Hematopoietic multipotent progenitor cell treated with erythropoietin and hydrocortisone succinate and interleukin-3 and kit ligand, for 6 days (in vitro differentiated cells): Measurements from ENCODE around the gene PDE10A.

ENCODE experiments used
- DNase-seq: peaks from one replicate; pipeline ENCODE4 v3.0.0-alpha.2; 2015

PDE10A gene

DNA sequence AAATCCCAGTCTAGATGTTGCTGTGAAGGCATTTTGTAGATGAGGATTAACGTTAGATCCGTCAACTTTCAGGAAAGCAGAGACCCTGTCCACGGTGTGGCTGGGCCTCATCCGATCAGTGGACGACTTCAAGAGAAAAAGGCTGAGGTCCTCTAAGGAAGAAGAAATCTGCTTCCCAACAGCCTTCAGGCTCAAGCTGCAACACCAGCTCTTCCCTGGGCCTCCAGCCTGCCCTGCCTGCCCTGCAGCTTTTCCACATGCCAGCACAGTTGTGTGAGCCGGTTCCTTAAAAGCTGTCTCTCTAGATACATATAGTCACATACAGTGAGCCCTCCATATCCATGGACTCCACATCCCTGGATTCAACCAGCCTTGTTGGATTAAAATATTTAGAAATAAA lies 14.1 kb upstream of the PDE10A start:
- DNase-seq, result no peak

DNA sequence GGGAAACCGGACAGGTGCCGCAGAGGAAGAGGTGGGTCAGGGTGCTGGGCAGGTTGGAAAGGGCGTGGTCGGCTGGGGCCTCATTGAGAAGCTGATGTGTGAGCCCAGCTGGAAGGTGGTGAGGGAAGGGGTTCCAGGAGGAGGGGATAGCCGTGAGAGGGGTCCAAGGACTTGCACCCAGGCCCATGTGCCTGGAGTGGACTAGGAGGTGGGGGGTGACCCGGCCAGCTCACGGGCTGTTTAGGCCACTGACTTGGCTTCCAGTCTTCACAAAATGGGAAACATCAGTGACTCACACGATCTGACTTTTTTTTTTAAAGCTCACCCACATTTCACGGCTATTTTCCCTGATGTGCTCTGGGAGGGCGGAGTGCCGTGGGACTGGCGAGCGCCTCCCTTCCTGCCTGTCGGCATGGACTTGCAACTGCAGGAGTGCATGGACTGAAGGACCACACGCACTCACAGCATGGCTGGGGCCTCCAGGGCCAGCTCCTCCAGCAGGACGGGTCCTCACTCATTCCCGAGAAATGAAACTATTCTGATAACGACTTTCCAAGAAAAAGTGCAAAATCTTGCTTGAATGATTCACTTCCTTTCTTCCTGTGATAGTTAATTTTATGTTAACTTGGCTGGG lies 13.5 kb upstream of the PDE10A start:
- no peak for DNase-seq

DNA sequence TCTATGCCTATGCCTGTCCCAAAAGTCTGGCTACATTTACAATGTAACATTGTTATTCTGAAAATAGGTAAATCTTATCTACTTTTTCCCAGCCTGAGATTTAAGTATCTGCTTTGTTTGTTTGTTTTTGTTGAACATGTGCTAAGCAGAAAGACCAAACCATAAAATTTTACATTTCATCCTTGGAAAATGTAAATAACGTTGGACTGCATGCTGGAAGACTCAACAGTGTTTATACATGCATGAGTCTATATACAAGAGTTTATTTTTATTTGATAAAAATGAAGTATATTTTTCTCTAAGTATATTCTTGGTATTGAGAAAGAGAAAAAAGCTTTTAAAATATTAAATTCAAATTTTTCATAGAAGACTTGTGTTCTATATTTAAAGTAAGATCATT lies 12.1 kb upstream of the PDE10A start:
- no peak for DNase-seq

DNA sequence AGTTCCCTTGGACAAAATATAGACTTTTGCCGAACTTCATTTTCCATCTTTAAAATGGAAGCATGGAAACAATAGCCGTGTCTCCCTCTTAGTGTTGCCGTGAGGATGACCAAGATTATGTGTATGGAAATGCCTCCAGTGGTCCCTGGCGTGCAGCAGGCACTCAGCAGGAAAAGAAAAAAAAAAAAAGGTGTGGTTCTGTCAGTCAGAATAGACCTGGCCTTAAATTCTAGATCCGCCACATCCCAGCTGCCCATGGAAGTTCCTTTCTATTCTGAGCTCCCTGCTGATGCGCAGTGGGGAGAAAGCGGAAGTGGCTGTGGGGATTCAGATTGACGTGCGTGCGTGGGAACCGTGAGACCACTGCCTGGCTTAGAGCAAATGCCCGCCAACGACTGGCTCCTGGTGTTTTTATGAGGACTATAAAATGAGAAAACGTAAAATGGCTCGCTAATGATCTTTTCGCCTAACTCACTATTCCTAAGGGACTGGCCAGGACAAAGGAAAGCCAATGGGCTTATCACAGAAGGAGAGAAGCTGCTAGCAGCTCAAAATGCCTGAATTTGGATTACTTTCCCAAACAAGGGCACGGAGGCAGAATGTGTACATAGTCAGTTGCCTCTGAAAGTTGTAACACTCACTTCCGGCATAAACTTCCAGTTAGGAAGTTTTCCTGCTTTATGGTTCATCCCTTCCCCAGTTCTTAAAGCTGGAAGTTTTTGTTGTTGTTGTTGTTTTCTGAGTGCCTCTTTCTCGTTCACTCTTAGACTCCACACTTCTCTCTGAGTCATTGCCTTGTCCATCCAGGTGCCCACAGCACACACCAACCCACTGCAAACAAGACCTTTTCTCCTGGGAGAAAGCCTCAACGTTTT lies 11.4 kb upstream of the PDE10A start:
- DNase-seq, result no peak

DNA sequence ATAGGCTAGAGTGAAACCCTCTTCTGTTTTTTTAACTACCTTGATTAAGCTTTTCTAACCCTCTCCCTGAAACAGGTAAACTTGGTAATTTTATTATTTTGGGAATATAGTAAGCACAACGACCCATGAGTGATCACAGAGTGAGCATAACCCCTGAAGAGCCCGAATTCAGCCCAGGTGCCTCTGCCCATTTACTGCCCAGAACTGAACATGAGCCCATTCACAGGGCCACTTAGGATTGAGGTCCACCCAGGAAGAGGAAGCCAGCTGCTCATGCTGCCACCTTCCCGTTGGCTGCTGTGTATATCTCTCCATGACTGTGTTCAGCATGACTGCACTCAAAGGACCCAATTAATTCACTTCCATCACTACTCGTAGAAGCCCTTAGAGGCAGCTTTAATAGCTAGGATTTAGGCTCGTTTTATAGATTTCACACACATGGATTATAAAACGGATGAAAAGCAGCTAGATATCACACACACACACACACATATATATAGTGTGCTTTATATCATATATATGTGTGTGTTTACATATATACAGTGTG lies 8.3 kb upstream of the PDE10A start:
- no peak for DNase-seq

DNA sequence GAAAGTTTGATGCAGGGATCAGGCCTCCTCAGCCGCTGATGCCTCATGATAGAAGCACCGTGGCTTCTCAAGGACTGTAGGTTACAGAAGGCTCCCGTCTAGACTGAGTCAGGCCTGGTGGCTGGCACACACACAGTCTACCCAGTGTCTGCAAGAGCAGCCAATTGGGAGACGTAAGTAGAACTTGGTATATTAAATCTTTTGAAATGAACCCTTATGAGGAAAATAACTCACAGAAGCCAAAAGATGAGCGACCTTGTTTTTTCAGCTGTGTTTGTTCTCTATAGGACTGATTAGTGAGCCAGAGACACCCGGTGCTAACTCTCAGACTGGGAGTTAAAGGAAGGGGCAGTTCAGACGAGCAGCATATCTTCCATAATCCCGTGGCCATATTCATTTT lies 5.9 kb upstream of the PDE10A start:
- DNase-seq, result no peak

DNA sequence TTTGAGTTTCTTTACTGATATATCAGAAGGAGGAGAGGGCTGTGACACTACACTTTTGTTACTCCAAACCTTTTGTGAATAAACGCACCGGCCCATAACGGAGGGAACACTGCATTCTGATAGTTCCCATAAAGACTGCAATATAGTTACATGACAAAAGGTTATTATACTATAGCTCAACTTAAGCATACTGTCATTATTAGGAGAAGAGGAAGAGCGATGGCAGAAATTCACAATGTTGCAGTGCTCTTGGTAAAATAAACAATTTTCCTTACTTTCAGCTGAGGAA lies 2.3 kb upstream of the PDE10A start:
- DNase-seq, result no peak

DNA sequence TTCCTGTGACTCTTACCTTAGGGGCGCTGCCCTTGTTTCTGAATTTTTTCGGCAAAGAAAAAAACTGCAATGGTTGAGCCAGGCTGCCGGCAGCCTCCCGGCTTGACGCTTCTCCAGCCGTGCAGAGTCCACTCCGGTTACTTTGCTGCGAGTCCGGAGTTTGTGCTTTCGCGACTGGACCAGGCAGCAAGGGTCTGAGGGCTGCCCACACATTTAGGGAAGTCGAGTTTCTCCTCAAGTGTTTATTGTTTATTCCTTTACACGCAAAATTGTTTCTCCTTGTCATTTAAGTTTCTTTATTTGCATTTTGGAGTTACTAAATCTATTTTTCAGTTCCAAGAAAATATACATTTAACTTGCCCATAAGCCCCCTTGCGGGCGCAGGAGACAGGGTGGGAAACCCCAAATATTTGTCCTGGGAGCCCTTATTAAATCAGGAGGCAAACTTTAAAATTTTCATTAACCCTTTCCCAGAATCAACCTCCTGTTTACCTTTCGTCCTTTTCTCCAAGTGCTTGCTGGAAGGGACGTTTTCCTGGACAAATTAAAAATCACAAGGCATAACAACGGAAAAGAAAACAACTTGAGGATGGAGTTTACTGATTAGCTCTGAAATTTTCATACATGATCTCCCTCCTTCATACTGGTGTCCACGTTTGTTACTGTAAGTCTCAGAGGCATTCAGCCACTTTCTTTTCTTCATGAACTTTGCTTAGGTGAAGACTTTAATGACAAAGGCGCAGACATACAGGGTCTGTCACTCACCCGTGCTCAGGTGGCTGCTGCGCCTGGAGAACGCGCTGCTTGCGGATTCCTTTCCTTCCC lies 1.7 kb upstream of the PDE10A start:
- no peak for DNase-seq

DNA sequence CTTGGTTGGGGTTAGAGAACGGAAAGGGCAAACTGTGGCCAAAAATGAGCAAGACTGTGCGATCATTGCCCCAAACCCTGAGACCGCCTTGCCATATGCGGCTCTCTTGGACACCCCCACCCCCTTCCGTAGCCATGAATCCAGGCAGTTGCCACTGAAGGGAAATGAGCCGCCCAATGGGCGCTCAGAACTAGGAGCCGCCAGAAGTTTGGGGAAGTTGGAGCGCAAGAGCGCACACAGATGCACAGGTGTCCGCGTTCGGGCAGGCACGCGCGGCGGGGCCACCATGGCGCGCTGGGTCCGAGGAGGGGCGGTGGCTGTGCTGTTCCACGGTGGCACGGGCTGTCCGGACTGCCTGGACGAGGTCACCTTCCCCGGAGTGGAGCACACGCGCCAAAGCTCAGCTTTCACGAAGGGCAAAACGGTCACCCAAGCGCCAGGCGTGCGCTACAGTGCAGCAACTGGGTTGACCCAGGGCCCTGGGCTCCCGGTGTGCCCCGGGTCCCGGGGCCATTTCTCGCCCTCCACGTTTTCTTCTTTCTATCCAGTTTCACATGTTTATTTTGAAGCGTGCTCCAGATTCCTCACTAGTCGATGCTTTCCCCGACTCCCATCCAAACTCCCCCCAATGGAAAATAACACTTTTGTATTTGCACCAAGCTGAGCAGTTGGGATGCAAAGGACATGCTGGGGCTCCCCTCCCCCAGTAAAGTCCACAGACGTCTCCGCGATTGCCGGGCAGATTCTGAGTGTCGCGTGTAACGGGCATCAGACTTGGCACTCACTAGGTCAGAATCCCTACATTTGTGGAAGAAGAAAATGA lies 906 bp upstream of the PDE10A start:
- DNase-seq, result peak; percentile 6

DNA sequence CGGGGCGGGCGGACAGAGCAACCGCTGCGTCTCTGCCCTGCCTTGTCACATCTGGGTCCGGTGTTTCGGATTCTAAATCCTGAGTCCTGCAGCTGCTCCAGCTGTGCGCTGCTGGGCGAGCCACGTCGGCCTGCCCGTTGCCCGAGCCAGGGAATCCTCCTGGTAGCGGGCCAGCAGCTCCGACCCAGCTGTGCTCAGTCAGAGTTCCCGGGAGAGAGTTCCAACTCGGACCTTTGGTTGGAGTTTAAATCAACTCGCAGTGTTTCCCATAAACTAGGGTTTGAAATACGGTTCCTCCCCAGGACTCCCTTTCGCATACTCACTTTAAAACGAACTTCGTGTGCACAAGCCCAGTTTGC lies 315 bp upstream of the PDE10A start:
- no peak for DNase-seq

DNA sequence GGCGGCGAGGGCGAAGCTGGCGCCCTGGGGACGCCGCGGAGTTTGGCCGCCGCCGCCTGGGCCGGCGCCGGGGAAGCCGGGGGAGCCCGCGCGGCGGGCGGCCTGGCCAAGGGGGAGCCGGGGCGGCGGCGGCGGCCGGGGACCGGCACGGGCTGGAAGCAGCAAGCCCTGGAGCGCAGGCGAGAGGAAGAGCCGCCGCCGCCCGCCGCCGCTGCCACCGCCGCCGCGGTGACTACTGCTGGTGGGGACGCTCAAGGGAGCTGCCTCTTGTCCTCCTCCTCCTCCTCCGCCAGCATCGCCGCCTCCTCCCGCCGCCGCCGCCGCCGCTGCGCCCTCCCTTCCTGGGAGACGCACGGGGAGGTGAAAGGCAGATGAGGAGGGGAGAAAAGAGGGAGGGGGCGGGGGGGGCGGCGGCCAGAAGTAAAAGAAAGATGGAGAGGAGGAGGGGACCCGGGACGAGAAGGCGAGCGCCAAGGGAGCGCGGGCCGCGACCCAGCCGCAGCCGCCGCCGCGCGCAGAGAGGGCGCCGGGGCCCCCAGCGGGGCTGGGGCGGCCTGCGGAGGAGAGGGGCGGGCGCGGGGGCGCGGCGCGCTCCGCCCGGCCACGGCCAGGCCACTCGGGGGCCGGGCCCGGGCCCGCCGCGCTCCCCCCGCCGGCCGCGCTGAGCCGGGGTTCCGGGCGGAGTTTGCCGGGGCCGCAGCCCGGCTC lies 846 bp downstream of the PDE10A start:
- peak; percentile 17 for DNase-seq

DNA sequence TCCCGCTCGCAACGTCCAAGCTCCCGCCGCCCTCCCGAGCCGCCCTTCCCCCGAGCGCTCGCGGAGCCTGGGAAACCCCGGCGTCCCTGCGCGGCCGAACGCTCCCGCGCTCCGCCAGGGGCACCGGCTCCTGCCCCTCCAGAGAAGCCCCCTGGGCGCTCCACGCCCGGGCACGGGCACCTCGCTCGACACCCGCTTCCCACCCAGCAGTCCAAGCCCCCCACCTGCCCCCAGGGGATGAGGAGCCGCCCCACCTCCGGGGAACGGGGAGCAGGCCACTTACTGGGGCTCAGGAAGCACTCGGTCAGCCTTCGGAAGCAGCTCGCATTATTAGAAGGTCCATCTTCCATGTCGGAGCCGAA lies 1.4 kb downstream of the PDE10A start:
- no peak for DNase-seq

DNA sequence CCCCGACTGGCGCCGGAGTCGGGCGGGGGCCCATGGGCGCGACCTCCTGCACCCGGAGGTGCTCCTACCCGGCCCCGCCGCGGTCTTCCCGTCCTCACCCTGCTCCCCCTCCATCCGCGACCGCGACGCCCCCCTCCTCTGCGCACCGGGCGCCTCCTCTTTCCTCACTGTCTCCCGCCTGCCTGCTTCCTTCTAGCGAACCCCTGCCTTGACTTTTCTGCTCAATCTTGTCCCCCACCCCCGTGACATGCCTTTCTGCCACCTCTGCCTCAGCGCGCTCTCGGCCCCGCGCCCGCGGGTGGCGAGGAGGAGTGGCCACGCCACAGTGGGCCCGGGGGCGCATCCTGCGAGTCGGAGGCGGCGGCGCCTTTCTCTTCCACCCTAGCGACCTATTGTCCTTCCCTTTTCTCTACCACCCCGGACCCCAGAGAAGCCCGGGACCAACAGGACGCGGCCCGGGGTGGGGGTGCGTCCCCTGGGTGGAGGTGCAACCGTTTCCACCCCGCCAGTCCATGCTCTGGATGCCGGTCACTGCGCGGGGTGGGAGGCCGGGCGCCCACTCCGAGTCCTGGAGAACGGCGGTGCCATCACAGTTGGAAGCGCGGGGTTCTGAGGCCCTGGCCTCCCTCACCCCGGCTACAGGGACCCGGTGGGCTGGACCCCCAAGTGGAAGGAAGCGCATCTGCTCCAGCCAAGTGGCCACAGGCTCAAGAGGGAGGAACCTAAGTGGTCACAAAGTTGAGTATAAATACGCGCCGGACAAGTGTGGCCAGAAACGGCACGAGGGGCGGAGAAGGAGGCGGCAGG lies 2.0 kb downstream of the PDE10A start:
- no peak for DNase-seq

DNA sequence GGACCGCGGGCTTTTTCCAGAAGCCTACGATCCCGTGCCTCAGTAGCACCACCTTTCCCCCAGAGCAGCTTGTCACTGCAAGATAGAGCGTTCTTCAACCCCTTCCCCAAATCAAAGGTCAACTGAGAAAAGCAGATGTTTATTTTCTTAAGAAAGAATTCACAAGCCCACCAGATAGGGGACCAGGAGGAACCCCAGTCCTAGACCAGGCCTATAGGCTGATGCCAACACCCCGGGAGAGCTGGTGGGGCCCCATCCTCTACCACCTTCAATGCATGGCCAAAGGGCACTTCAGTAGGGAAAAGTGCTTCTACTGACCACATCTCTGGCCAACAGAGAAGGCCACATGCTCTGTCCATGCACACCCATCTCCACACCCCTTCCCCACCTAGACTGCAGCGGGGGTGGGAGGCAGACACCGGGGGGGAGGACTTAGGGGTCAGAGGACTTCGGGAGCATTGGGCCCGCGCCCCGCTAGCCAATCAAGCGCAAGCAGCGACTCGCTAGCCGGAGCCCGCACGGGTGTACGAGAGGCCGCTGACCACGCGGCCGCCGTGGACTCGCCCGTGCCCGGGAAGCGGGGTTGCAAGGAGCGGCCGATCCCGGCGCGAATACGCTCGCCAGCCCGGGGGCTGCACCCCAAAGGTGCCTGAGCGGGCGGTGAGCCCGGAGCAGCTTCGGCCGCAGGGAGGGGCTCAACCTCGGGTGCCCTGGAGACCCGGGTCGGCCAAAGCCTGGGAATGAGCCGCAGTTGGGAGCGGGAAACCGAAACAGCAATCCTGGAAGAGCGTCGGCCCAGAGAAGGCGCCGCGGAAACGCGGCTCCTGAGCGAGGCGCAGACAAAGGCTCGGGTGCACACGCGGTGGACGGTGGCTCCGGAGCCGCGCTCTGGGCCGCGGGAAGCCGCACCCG lies 2.8 kb downstream of the PDE10A start:
- DNase-seq, result no peak

DNA sequence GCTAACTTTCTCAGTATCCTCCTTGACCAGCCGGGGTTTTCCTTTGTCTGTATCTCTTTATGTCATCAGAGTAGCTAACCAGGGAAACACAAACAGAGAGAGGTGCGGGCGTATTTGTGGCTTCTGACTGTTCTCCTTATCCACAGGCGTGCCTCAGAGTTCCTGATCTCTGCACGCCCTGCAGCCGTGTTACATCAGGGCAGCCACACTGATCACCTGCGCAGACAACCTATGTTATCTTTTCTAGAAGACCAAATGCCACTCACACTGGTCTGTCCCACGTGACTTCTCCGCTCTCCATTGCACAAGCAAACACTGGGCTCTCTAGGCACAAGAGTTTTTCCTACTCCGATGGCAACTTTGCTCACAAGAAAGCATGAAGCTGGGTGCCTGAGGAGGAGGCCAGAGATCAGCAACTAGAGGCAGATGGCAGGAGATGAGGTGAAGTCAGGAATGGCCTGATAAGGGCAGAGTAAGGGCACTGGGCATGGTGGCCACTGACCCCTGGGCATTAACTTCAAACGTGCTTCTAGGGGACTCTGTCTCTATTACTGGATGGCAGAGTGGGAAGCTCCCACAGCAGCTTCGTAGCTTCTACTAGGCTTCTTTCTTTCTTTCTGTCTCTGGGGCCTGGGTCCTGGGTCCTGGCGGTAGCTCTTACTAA lies 4.5 kb downstream of the PDE10A start:
- DNase-seq, result no peak

DNA sequence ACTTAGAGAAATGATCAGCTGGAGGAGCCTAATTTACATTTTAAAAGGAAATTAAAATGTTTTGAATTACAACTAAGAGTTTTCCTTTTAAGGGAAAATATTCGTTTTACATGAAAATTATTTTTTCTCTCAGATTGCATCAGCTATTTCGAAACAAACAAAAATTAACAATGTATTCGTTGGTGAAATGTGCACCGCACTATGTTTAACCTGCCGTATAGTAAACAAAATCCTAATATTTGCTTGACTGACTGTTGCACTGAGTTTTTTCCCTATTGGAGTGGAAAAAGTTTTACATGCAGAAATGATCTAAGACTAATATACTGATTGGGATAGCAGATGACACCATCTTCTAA lies 5.7 kb downstream of the PDE10A start:
- DNase-seq, result no peak

DNA sequence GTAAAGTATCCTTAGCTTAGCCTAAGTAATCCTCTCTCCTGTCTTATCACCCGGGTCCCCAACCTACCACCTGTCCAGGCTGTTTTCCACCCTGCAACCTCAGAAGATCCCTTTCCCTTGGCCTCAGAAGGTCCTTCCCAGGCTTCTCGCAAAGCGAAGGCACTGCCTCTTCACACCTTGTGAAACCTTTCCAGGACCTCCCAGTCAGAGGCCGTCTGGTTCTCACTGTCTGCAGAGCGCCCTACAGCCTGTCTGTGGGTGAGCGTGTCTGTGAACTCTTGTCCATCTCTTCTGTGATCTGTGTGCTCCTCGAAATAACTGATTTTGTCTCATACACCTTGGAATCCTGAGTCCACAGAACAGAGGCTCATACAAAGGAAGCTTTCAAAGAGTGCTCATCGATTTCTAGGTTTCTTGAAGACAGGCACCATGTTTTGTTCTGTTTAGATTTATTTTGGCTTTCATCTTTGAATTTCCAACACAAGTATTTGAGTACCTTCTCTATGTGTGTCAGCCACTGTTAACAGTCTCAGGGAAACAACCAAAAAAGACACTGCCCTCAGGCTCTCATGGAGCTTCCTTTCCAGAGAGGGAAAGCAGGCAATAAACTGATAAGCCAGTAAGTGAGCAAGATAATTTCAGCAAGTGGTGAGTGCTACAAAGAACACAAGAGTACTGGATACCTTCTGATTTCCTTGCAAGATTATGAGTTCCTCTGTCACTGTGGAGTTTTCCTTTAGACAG lies 6.3 kb downstream of the PDE10A start:
- DNase-seq, result no peak

DNA sequence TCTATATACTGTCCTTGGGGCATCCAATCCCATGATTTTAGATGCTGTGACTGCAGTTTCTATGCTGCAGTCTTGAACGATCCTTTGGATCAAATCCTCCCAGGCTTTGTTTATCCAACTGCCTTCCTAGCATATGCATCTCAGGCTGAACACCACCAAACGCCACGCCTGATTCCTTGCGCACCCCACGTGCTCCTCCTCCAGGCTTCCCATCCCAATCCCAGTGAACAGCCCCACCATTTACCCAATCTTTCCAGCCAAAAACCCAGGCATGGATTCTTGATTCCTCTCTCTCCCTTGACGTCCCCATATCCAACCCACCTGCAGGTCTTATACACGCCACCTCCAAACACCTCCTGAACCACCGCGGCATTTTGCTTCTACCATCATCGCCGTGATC lies 7.8 kb downstream of the PDE10A start:
- DNase-seq, result no peak

DNA sequence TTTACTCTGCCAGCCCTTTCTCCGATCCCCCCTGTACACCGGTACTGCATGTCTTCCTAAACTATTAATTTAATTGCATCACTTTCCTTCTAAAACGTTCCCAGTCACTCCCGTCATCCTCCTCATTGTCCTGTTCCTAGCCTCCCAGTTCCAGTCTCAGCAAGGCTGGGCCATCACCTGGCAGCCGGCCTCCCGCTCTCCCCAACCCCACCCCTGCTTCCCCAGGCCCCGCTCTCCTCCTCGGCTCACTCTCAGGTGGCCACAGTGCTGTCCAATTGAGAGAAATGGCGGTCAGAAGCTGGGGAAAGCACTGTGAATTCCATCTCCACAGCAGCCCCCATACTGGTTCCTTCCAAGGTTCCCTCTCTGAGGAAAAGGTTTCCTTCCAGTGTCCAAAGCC lies 8.9 kb downstream of the PDE10A start:
- no peak for DNase-seq
